HG03039 (cell line): ENCODE results near the gene DLGAP1.
"Not testable (repeated sequence)": the region's sequence is repeated elsewhere in the genome, so short reads cannot be mapped to it uniquely, and the experiment has no call there.

Experiments used
- ATAC-seq: cut with Tn5 transposase; IDR thresholded peaks from one replicate; pipeline ENCODE4 v1.9.1; 2021; ENCODE audit warnings: mild to moderate bottlenecking, moderate library complexity; ENCODE audit not compliant: unreplicated experiment

DLGAP1 gene

DNA sequence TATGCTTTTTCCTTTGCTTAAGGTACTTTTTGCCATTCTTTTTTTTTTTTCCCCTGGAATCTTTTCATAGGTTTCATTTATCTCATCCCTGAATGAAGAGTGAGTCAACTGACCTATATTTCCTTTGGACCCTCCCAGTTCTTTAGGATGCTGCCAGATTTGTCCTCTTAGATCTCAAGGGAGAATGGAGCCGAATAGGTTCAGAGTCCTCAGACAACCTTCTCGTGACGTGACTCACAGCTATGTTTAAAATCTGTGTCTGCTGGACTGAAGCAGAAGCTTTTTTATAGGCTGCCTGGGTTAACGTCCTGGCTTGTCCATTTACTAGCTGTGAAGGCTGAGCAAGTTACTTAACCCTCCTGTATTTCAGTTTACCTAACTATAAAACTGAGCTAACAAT is 358.6 kb downstream of the DLGAP1 start:
- ATAC-seq: no peak

GRCh38 chr18:4093676-4094075 is 361.4 kb downstream of the DLGAP1 start:
- no peak for ATAC-seq

GRCh38 chr18:4084382-4084900 is 370.7 kb downstream of the DLGAP1 start:
- ATAC-seq: no peak

DNA sequence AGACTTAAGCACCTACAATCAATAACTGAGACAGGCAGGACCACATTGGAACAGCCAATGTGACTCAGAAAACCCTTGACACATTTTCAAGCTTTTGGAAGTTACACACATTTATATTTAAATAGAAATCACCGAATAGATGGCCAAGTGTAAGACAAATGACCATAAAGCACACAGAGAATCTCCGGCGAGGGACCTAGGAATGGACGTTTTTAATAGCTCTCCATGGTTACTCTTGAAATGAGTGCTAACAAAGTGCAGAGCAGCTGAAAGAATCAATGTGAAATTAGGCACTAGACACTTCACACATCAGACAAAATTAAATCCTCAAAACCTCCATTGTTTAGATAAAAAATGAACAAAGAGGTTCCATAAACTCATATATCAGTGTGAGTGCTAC is 376.9 kb downstream of the DLGAP1 start:
- ATAC-seq: no peak

DNA sequence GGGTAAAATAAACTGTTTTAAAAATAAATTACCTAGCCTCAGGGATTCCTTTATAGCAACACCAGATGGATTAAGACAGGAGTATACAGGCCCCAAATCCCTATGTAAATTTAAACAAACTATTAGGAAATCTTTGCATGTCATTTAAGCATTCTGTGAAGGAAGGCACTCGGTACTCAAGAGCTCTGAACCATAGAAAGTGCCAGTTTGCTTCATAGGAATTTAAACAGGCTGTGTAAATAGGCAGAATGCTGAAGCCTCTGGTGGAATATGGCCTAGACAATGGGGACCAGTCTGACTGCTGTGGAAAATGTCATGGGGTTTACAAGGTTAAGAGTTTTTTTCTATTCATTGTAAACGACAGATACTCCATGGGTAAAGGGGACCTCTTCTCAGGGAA is 377.4 kb downstream of the DLGAP1 start:
- no peak for ATAC-seq

DNA sequence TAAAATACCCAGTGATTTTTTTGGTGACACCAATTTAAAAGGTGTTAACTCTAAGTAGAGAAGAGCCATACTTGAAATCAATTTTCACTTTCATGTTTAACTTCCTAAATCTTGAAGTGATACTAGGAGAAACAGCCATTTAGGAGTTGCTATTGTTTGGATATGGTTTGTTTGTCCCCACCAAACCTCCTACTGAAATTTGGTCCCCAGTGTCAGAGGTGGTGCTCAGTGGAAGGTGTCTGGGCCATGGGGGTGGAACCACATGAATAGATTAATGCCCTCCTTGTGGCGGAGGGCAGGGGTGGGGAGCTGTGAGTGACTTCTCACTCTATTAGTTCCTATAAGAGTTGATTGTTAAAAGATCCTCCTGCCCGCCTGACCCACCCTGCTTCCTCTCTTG is 377.9 kb downstream of the DLGAP1 start:
- no peak for ATAC-seq

DNA sequence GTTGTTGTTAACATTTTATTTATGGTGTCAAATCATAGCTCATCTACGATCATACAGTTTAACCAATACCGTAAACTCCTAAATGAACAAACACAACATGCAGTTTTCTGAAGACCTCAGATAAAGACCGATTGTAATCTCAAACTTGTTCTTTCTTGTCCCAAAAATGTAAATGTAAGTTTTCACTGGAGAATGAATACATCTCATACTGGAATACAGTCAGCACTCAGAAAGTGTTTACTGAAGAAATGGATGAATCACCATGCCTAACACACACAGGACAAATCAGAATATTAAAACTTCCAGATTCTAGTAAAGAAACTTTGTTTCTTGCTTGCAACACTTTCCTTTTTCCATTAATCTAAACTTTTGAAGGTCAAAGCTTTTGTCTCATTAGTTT is 380.5 kb downstream of the DLGAP1 start:
- ATAC-seq: no peak

DNA sequence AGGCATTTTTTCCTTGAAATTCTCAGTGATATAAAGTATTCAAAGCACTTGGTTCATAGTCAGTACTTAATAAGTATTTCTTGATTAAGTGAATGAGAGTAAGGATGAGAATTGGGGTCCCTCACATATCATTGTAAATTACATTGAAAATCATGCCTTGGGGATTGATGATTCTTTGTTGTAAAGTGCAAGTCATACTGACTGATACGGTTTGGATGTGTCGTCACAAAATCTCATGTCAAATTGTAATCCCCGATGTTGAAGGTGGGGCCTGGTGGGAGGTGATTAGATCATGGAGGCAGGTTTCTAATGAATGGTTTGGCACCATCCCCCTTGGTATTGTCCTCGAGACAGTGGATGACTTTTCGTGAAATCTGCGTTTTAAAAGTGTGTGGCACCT is 385.9 kb downstream of the DLGAP1 start:
- no peak for ATAC-seq

- ATAC-seq: peak; percentile 81
These were observed 386.5 kb downstream of the DLGAP1 start for GRCh38 chr18:4068552-4069158.

- ATAC-seq: no peak
These were observed 391.6 kb downstream of the DLGAP1 start for GRCh38 chr18:4063545-4063944.

DNA sequence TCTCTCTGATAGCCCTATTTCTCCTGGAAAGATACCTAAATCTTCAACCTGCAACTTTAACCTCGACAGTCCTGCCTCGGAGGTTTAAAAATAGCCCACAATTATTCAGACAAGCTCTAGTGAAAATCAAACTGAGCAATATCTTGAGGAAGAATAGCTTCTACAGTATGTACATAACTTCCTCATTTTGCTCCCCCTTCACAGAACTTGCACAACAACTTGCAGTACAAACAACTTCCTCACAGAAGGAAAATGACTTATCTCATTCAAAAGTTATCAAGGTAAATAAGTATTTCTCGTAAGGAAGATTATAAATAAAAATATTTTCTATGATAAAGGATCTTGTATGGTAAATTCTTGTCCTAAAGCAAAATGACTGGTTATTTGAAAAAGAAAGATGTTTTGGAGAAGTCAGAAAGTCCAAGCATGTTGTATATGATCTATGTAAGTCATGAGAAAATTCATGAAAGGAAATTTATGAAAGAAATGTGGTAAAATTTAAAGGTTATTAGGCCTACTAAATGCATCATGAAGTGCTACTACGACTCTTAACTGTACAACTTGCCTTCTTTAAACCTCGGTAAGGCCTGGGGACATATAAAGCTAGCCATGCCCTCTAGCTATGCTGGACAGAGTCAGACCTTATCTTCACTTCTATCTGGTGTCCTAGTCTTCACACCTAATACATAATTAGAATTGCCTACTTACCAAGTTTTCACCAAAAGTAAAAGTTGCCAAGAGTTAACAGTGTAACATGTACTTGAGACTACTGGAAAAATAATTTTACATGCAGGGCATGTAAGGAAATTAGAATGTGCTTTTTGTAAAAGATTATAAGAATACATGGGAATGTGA is 394.5 kb downstream of the DLGAP1 start:
- no peak for ATAC-seq

GRCh38 chr18:4058179-4058578 is 396.9 kb downstream of the DLGAP1 start:
- ATAC-seq: no peak

DNA sequence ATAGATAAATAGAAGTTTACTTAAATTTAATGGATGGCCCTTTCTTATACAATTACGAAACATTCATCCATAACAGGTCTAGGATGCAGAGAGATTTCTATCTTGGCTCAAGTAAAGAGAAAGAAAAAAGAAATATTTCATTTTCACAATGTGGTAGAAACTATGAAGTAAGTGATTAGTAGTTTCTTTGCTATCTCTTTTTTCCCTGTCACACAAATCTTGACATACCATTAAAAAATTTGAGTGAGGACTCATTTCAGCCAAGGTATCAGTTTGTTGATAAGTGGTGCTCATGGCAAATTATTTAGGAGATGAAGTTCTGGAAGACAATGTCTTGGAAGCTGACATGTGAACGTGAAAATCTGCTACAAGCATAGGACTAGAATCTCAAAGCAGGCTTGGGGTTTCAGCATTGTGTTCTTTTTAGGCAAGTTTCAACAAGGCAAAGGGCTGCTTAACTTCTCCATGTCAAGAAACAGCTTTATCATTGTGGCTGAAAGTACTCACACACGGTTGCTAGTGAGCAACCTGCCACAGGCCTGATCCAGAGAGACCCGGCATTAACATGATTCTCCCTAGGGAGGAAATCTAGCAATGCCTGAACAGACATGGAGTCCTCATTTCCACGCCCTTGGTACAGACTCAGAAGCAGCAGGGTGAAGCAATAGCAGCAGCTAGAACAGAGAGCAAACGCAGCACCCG is 414.6 kb downstream of the DLGAP1 start:
- no peak for ATAC-seq

DNA sequence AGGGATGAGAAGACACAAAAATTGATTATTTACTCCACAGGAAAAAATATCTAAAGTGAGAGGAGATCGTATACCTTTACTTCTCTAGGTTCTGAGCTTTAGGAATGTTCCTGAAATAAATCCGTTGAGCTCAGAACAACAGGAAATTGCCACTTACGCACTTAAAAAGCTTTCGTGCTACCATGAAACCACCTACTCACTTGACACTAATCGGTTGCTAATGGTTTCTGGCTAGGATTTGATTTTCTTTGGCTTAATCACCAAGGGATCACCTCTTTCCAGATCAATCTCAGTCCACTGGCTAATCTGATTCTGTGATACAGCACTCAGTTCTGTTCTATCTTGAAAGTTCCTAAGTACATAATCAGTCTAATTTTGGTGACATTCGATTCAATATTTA is 419.6 kb downstream of the DLGAP1 start:
- ATAC-seq: no peak

DNA sequence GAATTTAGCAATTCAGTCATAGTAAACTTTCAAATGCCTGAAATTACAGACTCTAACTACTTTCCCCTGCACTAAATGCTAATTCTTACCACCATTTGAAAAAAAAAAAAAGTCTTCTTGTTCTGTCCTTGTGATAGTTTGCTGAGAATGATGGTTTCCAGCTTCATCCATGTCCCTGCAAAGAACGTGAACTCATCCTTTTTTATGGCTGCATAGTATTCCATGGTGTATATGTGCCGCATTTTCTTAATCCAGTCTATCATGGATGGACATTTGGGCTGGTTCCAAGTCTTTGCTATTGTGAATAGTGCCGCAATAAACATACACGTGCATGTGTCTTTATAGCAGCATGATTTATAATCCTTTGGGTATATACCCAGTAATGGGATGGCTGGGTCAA is 420.3 kb downstream of the DLGAP1 start:
- not testable (repeated sequence) for ATAC-seq

DNA sequence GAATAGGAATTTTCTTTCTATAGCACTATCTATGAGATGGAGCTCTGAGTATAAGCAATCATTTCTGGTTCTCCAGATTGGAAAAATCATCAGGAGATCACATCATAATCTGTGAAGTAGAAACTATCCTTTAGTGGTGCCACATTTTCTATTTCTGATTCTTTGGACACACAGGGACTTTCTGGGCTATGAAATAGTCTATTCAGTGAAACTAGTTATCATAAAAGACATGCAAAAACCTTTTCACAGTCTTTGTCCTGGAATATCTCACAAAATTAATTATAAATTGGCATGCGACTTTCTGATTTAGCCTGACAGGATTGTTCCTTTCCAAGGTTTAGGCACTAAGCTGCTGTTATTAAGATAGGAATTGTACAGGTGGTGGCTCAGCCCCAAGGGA is 428.6 kb downstream of the DLGAP1 start:
- no peak for ATAC-seq

- ATAC-seq: no peak
These were observed 430.4 kb downstream of the DLGAP1 start for GRCh38 chr18:4024702-4025101.

DNA sequence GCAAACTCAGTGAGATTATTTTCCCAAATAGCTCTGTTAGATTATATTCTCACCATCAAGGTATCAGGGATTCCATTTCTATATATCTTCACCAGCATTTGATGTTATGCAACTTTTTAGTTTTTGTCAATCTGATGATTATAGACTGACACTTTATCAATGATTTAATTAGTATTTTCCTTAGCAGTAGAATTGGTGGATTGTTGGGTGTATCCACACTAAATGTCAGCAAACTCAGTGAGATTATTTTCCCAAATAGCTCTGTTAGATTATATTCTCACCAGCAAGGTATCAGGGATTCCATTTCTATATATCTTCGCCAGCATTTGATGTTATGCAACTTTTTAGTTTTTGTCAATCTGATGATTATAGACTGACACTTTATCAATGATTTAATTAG is 432.4 kb downstream of the DLGAP1 start:
- ATAC-seq: not testable (repeated sequence)

GRCh38 chr18:4020026-4020425 is 435.1 kb downstream of the DLGAP1 start:
- no peak for ATAC-seq

- peak; percentile 70 for ATAC-seq
These were observed 437.6 kb downstream of the DLGAP1 start for GRCh38 chr18:4017480-4017879.

DNA sequence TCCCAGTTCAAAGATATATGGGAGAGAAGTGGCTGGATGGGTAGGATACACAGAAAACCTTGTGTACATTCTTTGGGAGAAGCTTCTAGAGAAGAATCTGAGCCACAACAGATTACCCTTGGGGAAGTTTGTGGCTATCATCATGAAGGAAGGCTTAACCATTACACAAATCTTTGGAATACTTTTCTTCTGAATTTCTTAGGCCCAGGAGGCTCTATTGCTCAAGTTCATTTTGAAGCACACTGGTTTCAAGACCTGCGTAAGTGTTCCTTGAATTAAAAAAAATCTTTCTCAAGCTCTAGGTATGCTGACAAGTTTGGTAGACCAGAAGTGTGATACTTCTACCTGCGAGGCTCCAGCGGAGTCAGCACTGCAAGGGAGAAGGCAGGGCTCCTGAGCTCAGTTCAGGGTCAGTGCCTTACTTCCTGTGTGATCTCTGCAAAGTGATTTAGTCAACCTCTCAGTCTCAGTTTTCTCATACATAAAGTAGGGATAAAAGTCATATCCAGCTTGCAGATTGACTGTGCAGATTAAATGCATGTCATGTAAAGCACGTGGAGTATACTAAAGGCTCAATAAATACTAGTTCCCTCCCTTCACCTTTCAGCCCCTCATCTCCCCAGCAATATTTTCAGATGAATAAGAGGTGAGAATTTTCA is 438.6 kb downstream of the DLGAP1 start:
- no peak for ATAC-seq
